Stimulated activated CD8-positive, alpha-beta memory T cell treated with anti-CD3 and anti-CD28 coated beads, Interleukin-4, amount 100 ng/mL, for 4 hours (primary cell): ENCODE data around the gene ACOX3.
"Not testable (repeated sequence)": the region's sequence is repeated elsewhere in the genome, so short reads cannot be mapped to it uniquely, and the experiment has no call there.

Experiments
- DNase-seq, 2 donors: peaks; one replicate each; pipeline ENCODE4 v3.0.0-alpha.2; 2020; ENCODE audit warnings: low read depth in 2 of 2, low spot score in 1 of 2

Gene ACOX3

GRCh38 chr4:8435656-8436121 lies 4.8 kb downstream of the ACOX3 start:
- no peak for DNase-seq

GRCh38 chr4:8434251-8435073 lies 6.1 kb downstream of the ACOX3 start:
- no peak for DNase-seq

- DNase-seq = no peak
Observed at GRCh38 chr4:8433136-8433535, 7.4 kb downstream of the ACOX3 start.

- no peak for DNase-seq
Observed at GRCh38 chr4:8431553-8431952, 9.0 kb downstream of the ACOX3 start.

GRCh38 chr4:8428288-8429097 lies 12.0 kb downstream of the ACOX3 start:
- DNase-seq = peak; percentile 81 to 90

GRCh38 chr4:8427761-8428287 lies 12.7 kb downstream of the ACOX3 start:
- DNase-seq = no peak

GRCh38 chr4:8427262-8427661 lies 13.3 kb downstream of the ACOX3 start:
- no peak for DNase-seq

- no peak for DNase-seq
Observed at GRCh38 chr4:8422786-8423185, 17.7 kb downstream of the ACOX3 start.

GRCh38 chr4:8422327-8422726 lies 18.2 kb downstream of the ACOX3 start:
- no peak for DNase-seq

- not testable (repeated sequence) for DNase-seq
Observed at GRCh38 chr4:8420151-8420550, 20.4 kb downstream of the ACOX3 start.

GRCh38 chr4:8419222-8420041 lies 21.1 kb downstream of the ACOX3 start:
- DNase-seq = no peak

- DNase-seq = no peak
Observed at GRCh38 chr4:8417071-8417614, 23.4 kb downstream of the ACOX3 start.

GRCh38 chr4:8414377-8414776 lies 26.1 kb downstream of the ACOX3 start:
- DNase-seq = no peak

GRCh38 chr4:8412288-8412687 lies 28.2 kb downstream of the ACOX3 start:
- DNase-seq = no peak

GRCh38 chr4:8411351-8412180 lies 29.0 kb downstream of the ACOX3 start:
- DNase-seq = no peak

GRCh38 chr4:8410641-8411271 lies 29.8 kb downstream of the ACOX3 start:
- no peak for DNase-seq

- no peak for DNase-seq
Observed at GRCh38 chr4:8410066-8410625, 30.4 kb downstream of the ACOX3 start.

- peak; percentile 20 to 63 for DNase-seq
Observed at GRCh38 chr4:8409264-8410065, 31.1 kb downstream of the ACOX3 start.
